ENCODE measurements around the gene SLC7A4. TPM values are rescaled to one million over a fixed set of nuclear protein-coding genes. Genes with fewer than 3 reads are reported as not detected.

The SLC7A4 gene
- total and polyA plus RNA-seq, 2 of the 8 experiments (the other 6 are each of a cell fraction or from before 2014, with no cell fraction given) = 0.92 TPM; not detected in 1

DNA sequence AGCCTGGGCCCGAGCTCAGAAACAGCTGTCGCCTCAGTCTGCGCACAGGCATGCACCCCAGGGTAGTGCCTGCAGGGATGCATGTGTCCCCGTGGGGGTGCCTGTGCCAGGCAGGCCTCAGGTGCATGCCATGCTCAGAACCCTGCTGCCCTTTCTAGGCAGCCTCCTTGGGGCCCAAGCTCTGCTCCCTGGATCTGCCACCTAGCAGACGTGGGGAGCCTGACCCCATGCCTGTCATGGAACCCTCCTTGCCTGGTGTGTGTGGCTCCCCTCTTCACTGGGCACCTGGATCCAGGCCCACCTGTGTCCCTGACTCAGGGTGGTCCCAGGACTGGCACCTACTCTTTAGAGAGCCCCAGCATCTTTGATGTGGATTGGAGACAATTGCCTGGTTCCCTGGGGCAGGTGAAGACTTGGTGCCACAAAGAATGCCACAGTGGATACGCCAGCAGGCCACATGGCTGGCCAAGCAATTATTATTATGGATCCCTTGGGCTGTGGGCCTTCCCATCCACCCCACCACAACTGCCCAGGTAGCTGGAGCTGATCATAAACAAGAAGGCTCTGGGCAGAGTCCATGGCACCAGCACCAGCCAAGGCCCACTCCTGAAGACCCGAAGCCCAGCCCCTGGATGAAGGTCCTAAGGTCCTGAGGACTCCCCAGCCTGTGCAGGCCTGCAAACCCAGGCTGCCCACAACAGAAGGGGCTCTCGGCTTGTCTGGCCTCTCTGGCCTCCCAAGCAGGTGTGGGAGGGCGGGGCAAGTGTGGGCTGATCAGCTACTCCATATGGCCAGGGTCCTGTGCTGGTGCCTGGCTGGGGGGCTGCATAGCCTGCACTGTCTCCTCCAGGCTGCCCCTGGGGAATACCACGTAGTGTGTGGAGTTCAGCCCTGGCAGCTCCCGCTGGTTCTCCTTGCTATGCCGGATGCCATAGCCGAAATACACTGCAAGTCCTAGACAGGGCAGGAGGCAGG, 3.8 kb downstream of the SLC7A4 start:
- H3K56ac ChIP-seq (replicated peaks; ENCODE audit: insufficient read length, low read depth, low read length) = no peak overlapping the region
- ChIA-PET POLR2A (ENCODE audit: partially characterized antibody) (no interaction called here), CTCF (ENCODE audit: partially characterized antibody) (interaction anchor here (0.9 to 1.5 kb wide), 5 partner anchors 9 to 143 kb away, joined by 3 to 4 read pairs (median 3); partner anchors contain the start of gene THAP7)
- H3K9me3 ChIP-seq (ENCODE audit: insufficient read depth in 2 of 2, low read depth in 1 of 2, low read length in 1 of 2) = no peaks in the 10 kb centered on the region
- no peak overlapping the region for H2BK15ac ChIP-seq (ENCODE audit: low read length)
- H3K23me2 ChIP-seq (ENCODE audit: low read depth, low read length) = peaks cover 9% of the 10 kb centered on the region; the same call in 1 of the 2 replicates
- DNase-seq (ENCODE audit: low read depth in 1 of 2, low spot score in 2 of 2) (no peak), FAIRE-seq (no peak)
- peaks cover 6 to 30% (median 26%) of the 10 kb centered on the region in 4 experiments for H3K27me3 ChIP-seq (replicated peaks in 1 of 4; ENCODE audit: control insufficient read depth in 3 of 4, extremely low read depth in 1 of 4, insufficient read depth in 3 of 4, low read length in 3 of 4)
- H3K14ac ChIP-seq (ENCODE audit: insufficient read length) = no peak overlapping the region
- H3K36me3 ChIP-seq (ENCODE audit: control insufficient read depth in 2 of 4, insufficient read depth in 4 of 4, low read length in 3 of 4) = no peaks in the 10 kb centered on the region
- H3K18ac ChIP-seq (ENCODE audit: extremely low read depth, low read length) = no peak overlapping the region; the same call in 1 of the 2 replicates
- H4K5ac ChIP-seq (ENCODE audit: insufficient read length, low read depth, low read length) = no peak overlapping the region
- peak overlapping the region; percentile 51; the same call in 1 of the 2 replicates for H4K8ac ChIP-seq (ENCODE audit: extremely low read depth, insufficient read depth, low read length)
- H2AFZ ChIP-seq (ENCODE audit: low read length) = no peak overlapping the region
- H3K27ac ChIP-seq (ENCODE audit: low read depth, low read length) = no peak overlapping the region
- H3K79me2 ChIP-seq (ENCODE audit: control insufficient read depth in 1 of 2, insufficient read depth in 2 of 2, low read length in 2 of 2) = no peaks in the 10 kb centered on the region
- H2BK120ac ChIP-seq (replicated peaks; ENCODE audit: low read depth, low read length) = no peak overlapping the region
- H3K4me1 ChIP-seq (replicated peaks in 1 of 4; ENCODE audit: control insufficient read depth in 3 of 4, insufficient read depth in 4 of 4, low read length in 3 of 4) = peaks cover 0 to 5% (median 3%) of the 10 kb centered on the region in 4 experiments; a peak in 3 of 7 replicates
- H4K20me1 ChIP-seq (replicated peaks in 1 of 2; ENCODE audit: control insufficient read depth in 1 of 2, insufficient read depth in 2 of 2, low read length in 2 of 2) = no peaks in the 10 kb centered on the region
- H2AK5ac ChIP-seq (ENCODE audit: low read depth, low read length) = no peak overlapping the region
- WGBS, 2 experiments (ENCODE audit: extremely low coverage in 1 of 2, insufficient coverage in 1 of 2, insufficient read length in 1 of 2, insufficient replicate concordance in 2 of 2, low coverage in 1 of 2, low lambda C conversion rate in 2 of 2, missing lambda C conversion rate in 1 of 2) = 91% methylated on average over 13 of the region's 13 CpGs; no CpG with 5 or more reads in 1 of the 2 experiments
- H3K9ac ChIP-seq (replicated peaks in 1 of 4; ENCODE audit: extremely low read depth in 1 of 4, low read depth in 3 of 4, low read length in 3 of 4) = no peak overlapping the region
- no peak overlapping the region for H3K4me2 ChIP-seq (ENCODE audit: insufficient read depth in 1 of 2, low read depth in 2 of 2, low read length in 2 of 2)
- no peak overlapping the region for H3K4me3 ChIP-seq (ENCODE audit: extremely low read depth in 1 of 4, insufficient read depth in 2 of 4, low read depth in 3 of 4, low read length in 4 of 4)
- H2BK5ac ChIP-seq (ENCODE audit: low read depth, low read length) = no peak overlapping the region
- H4K91ac ChIP-seq (replicated peaks; ENCODE audit: insufficient read length, low read length) = peak overlapping the region; percentile 27
- no peak overlapping the region for H3K4ac ChIP-seq (replicated peaks; ENCODE audit: insufficient read length, low read depth, low read length)
- H3K23ac ChIP-seq (ENCODE audit: insufficient read length) = no peak overlapping the region
- no peaks in the 10 kb centered on the region for H3K79me1 ChIP-seq (ENCODE audit: low read depth, low read length)
- H2BK12ac ChIP-seq (ENCODE audit: low read depth, low read length) = no peak overlapping the region
- H2BK20ac ChIP-seq (ENCODE audit: low read length) = no peak overlapping the region
- no peak for TF ChIP-seq KDM1A (IDR thresholded peaks at IDR 0.05; ENCODE audit: borderline replicate concordance, low read length)
- TF ChIP-seq YY1 (IDR thresholded peaks at IDR 0.05; ENCODE audit: low read depth, low read length) = no peak
- no peak for TF ChIP-seq TCF12 (IDR thresholded peaks at IDR 0.05; ENCODE audit: low read depth, low read length)
- TF ChIP-seq CREB1 (IDR thresholded peaks at IDR 0.05) = no peak
- no peak for TF ChIP-seq CBX8 (IDR thresholded peaks at IDR 0.05; ENCODE audit: borderline replicate concordance, low read depth, low read length)
- TF ChIP-seq ZNF274 (IDR thresholded peaks at IDR 0.05; ENCODE audit: borderline replicate concordance, extremely low read depth, low read length) = no peak
- no peak for TF ChIP-seq BCL11A (IDR thresholded peaks at IDR 0.05; ENCODE audit: low read depth in 2 of 2, low read length in 2 of 2)
- no peak for TF ChIP-seq CHD2 (IDR thresholded peaks at IDR 0.05; ENCODE audit: low read length)
- no peak for TF ChIP-seq SUZ12 (IDR thresholded peaks at IDR 0.05; ENCODE audit: low read length)
- TF ChIP-seq POLR2AphosphoS5 (IDR thresholded peaks at IDR 0.05; ENCODE audit: low read depth, low read length) = no peak

Measured in H1 (cell line).